H4 (cell line): ENCODE measurements around the gene MYBPHL. TPM values are rescaled to one million over a fixed set of nuclear protein-coding genes. Genes with fewer than 3 reads are reported as not detected.
"Not testable (repeated sequence)": the region's sequence is repeated elsewhere in the genome, so short reads cannot be mapped to it uniquely, and the experiment has no call there.

ENCODE experiments used
- DNase-seq: peaks from one replicate; pipeline ENCODE4 v3.0.0-alpha.2; 2015; ENCODE audit warnings: low spot score
- total RNA-seq: library from RNA; depleted of rRNA; stranded (reverse); fragments of >200 nt; shearing (Covaris generic); gene quantifications from 2 replicates; pipeline ENCODE4 v1.2.3, GENCODE V29; 2014

The MYBPHL gene
- total RNA-seq, 1 experiment from 2014 or later, result not detected

- not testable (repeated sequence) for DNase-seq
Observed at GRCh38 chr1:109305991-109306390, 820 bp downstream of the MYBPHL start.

GRCh38 chr1:109304226-109304920 is 2.4 kb downstream of the MYBPHL start:
- DNase-seq, result no peak

GRCh38 chr1:109301874-109302273 is 4.9 kb downstream of the MYBPHL start:
- no peak for DNase-seq

DNA sequence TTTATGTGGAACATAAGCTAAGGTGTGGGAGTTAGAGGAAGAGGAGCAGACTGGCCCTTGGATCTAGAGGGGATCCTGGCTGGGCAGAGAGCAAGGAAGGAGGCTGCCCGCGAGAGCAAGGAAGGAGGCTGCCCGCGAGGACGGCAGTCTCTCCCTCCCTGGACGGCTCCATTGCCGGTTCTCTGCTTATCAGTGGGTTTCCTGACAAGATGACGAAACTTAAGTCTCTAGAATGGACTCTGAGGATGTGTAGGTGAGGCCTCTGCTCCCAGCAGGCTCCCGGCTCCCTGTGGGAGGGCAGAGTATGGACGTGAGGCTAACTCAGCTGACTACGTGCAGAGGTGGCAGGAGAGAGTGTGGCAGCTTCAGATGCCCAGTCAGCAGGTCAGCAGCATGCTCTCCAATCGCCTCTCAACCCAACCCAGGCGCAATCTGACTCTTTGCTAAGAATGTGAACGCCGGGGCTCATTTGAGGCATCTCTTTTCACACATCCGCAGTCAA is 6.1 kb downstream of the MYBPHL start:
- DNase-seq, result no peak

- DNase-seq, result peak; percentile 33
Observed at GRCh38 chr1:109299558-109300343, 7.1 kb downstream of the MYBPHL start.

- DNase-seq, result peak; percentile 69
Observed at GRCh38 chr1:109298666-109299557, 7.9 kb downstream of the MYBPHL start.

GRCh38 chr1:109296782-109297181 is 10.0 kb downstream of the MYBPHL start:
- DNase-seq, result no peak

GRCh38 chr1:109295712-109296415 is 10.9 kb downstream of the MYBPHL start:
- DNase-seq, result no peak

DNA sequence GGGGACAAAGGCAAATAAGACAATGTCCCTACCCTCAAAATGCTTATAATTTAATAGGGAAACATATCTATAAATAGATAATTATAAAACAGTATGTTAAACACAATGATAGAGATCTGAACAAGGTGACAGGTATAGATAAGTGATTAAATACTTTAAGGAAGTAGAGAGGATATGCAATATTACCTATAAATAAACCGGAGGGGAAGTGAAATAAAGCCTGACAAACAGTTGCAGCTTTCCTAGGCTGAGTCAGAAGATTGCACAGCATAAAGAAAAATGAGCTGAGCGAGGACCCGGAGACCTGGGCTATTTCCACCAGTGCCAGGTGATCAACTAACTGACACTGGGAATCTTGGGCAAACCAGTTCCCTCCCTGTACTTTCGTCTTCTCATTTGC is 12.3 kb downstream of the MYBPHL start:
- no peak for DNase-seq

GRCh38 chr1:109293026-109293425 is 13.8 kb downstream of the MYBPHL start:
- DNase-seq, result no peak

GRCh38 chr1:109292364-109292763 is 14.4 kb downstream of the MYBPHL start:
- DNase-seq, result no peak

DNA sequence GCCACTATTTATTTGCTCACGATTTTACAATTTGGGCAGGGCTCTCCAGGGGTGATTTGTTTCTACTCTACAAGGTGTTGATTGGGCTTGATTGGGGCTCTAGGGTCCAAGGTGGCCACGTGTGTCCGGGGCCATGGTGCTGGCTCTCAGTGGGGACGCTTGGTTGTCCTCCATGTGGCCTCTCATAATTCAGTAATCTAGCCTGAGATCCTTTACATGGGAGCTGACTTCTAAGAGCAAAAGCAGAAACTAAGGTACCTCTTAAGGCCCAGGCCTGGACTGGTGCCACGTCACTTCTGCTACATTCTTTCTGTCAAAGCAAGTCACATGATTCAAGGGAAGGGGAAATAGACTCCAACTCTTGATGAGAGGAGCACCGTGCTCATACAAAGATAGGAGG is 15.8 kb downstream of the MYBPHL start:
- DNase-seq, result no peak

- DNase-seq, result no peak
Observed at GRCh38 chr1:109290137-109290536, 16.7 kb downstream of the MYBPHL start.

GRCh38 chr1:109286762-109287161 is 20.0 kb downstream of the MYBPHL start:
- not testable (repeated sequence) for DNase-seq

- no peak for DNase-seq
Observed at GRCh38 chr1:109283748-109284600, 22.8 kb downstream of the MYBPHL start.

- peak; percentile 94 for DNase-seq
Observed at GRCh38 chr1:109282952-109283747, 23.7 kb downstream of the MYBPHL start, which contains the start of gene PSRC1. Gene PSRC1, minus strand, starts transcription at chr1:109283145.

DNA sequence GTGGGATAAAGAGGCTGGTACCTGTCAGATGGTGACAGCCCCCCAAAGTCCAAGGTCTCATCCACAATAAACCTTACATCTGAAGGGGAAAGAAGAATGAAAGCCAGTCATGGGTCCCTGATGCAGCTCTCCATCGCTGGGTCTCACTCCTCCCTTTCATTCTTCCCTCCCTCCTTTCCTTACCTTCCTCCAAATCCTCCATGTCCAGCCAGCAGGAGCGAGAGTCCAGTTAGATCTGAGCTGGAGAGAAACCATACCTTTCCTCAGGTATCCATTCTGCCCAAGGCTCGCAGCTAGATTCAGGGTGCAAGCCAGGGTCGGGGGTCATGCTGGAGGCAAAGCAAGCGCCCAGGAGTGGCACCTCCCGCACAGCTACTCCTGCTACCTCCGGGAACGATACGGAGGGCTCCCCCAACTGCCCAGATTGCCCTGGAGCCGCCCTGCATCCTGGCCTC is 24.3 kb downstream of the MYBPHL start:
- no peak for DNase-seq

DNA sequence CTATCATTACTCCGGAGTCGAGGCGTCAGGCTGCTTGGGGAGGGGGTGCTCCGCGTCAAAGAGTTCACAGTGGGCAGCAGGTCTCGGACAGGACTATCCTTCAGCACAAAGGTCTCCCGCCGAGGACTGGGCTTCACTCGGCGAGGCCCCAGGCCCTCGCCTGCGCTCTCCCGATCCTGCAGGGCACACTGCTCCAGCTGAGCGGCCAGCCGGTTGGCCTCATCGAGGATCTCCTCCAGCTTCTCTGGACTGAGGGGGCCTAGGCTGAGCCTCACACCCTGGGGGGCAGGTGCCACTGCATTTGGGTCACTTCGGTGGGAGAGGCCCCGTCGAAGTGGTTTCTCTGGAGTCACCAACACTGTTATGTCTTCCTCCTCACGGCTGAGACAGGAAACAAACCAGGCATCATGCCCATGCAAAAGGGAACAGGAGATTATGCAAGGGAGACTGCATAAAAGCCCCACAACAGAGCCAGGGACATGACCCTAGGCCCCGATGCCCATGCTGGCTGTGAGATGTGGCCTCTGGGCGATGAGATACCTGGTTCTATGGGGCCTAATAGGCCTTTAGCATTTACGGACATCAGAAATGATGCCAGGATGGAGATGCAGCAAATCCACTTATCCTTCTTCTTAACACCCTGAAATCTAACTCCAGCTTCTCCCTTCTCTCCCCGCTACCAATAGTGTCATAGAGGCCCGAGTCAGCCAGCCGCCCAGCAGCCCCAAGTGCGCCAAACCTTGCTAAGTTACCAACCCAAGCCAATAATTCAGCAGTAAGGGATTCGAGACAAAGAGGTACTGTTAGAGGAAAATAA is 24.9 kb downstream of the MYBPHL start:
- DNase-seq, result no peak
